NCI-H345 treated with DMSO at 0.1 percent for 48 hours (cell line): ENCODE data around the gene INTS1.

Experiments
- DNase-seq: peaks from one replicate; lab custom pipeline; 2025; ENCODE audit not compliant: unreplicated experiment; lab: John Stamatoyannopoulos, UW

The INTS1 gene, protein sequence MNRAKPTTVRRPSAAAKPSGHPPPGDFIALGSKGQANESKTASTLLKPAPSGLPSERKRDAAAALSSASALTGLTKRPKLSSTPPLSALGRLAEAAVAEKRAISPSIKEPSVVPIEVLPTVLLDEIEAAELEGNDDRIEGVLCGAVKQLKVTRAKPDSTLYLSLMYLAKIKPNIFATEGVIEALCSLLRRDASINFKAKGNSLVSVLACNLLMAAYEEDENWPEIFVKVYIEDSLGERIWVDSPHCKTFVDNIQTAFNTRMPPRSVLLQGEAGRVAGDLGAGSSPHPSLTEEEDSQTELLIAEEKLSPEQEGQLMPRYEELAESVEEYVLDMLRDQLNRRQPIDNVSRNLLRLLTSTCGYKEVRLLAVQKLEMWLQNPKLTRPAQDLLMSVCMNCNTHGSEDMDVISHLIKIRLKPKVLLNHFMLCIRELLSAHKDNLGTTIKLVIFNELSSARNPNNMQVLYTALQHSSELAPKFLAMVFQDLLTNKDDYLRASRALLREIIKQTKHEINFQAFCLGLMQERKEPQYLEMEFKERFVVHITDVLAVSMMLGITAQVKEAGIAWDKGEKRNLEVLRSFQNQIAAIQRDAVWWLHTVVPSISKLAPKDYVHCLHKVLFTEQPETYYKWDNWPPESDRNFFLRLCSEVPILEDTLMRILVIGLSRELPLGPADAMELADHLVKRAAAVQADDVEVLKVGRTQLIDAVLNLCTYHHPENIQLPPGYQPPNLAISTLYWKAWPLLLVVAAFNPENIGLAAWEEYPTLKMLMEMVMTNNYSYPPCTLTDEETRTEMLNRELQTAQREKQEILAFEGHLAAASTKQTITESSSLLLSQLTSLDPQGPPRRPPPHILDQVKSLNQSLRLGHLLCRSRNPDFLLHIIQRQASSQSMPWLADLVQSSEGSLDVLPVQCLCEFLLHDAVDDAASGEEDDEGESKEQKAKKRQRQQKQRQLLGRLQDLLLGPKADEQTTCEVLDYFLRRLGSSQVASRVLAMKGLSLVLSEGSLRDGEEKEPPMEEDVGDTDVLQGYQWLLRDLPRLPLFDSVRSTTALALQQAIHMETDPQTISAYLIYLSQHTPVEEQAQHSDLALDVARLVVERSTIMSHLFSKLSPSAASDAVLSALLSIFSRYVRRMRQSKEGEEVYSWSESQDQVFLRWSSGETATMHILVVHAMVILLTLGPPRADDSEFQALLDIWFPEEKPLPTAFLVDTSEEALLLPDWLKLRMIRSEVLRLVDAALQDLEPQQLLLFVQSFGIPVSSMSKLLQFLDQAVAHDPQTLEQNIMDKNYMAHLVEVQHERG (N-terminal part only)

DNA sequence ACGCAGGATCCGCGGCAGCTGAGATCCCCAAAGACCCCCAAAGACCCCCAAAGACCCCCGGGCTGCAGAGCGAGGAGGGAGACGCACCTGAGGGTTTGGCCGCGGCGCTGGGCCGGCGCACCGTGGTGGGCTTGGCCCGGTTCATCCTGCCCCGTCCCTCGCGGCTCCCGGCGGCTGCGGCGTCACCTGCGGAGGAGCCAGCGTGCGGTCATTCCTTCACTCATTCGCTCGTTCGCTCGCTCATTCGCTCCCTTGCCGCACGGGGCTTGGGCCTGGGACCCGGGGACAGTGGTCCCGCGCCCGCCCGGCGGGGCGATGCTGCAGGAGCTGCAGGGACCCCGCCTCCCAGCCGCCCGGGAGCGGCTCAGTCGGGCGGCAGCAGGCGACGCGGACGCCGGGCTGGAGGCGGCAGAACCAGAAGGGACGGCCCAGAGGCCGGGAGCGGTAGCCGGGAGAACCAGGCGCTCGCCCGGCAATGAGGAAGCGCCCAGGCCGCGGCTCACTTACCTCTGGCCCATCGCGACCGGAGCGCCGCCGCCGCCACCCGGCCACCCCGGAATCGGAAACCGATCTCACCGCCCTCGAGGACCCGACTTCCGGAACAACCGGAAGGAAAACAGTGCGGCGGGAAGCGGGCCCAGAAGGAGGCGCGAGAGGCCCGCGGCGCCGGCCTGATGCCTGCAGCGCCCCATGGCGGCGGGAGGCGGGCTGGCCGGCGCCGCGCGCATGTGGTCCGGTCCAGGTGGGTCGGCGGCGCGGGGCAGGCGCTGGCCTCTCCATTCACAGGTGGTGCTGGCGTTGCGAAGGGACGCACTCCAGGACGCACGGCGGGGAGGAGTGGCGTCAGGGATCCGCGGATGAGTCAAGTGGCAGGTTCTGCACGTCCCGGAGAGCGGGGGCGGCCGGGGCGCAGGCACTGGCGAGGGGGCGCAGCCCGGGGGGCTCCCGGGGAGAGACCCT lies at the start of gene INTS1:
INTS1 (minus strand) TSS at position 574 of the 960 bp plus-strand sequence; CDS start at position 145, 429 bp downstream.
- DNase-seq, result peak; percentile 92

GRCh38 chr7:1553512-1554210 lies 49.5 kb upstream of the INTS1 start:
- no peak for DNase-seq

GRCh38 chr7:1552200-1552599 lies 48.0 kb upstream of the INTS1 start:
- DNase-seq, result no peak

- no peak for DNase-seq
These were observed 46.6 kb upstream of the INTS1 start for GRCh38 chr7:1550846-1551155.

GRCh38 chr7:1550005-1550845 lies 46.0 kb upstream of the INTS1 start:
- DNase-seq, result no peak

DNA sequence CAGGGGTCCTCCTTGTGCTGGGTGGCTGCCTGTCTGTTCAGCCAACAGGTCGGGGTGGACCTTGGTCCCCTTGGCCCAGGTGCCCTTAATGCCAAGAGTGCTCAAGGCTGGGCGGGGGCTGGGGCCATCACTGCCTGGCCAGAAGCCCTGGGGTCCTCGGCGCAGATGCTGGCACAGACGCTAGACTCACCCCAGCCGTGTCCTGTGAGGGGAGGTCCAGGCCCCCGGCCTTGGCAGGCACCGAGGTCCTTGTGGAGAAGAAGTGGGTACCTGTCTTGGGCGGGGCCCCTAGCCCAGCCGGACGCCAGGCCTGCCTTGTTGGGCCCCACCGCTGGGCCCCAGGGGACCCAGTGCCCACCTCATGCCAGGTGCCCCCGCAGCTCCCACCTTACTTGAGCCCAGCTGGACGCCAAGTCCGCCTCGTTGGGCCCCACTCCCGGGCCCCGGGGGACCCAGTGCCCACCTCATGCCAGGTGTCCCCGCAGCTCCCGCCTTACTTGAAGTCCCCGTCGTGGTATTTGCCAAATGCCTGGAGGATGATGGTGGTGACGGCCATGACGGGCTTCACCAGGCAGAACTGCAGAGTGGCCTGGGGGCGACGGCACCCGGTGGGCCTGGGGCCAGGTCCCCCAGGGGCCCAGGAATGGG lies 45.3 kb upstream of the INTS1 start:
- no peak for DNase-seq

GRCh38 chr7:1548944-1549343 lies 44.8 kb upstream of the INTS1 start:
- no peak for DNase-seq

DNA sequence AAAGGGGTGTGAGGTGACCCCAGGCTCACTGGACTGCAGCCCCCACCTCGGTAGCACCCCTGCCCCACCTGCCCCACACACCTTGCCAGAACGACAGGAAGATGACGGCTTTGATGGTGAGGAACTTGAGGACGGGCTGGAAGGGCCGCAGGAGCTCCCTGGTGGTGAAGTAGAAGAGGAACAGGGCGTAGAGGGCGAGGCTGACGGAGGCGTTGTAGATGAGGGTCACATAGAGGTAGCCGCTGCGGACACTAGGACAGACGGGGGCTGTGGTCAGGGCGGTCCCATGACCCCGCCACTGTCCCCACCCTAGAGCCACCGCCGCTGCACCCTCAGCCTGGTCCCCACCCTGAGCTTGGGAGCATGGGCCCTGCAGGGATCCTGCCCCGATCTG lies 44.2 kb upstream of the INTS1 start:
- DNase-seq, result no peak

- DNase-seq, result no peak
These were observed 43.7 kb upstream of the INTS1 start for GRCh38 chr7:1547777-1548437.

GRCh38 chr7:1546909-1547776 lies 43.0 kb upstream of the INTS1 start:
- no peak for DNase-seq

- no peak for DNase-seq
These were observed 42.2 kb upstream of the INTS1 start for GRCh38 chr7:1546274-1546908.

GRCh38 chr7:1545417-1546246 lies 41.4 kb upstream of the INTS1 start:
- DNase-seq, result no peak

DNA sequence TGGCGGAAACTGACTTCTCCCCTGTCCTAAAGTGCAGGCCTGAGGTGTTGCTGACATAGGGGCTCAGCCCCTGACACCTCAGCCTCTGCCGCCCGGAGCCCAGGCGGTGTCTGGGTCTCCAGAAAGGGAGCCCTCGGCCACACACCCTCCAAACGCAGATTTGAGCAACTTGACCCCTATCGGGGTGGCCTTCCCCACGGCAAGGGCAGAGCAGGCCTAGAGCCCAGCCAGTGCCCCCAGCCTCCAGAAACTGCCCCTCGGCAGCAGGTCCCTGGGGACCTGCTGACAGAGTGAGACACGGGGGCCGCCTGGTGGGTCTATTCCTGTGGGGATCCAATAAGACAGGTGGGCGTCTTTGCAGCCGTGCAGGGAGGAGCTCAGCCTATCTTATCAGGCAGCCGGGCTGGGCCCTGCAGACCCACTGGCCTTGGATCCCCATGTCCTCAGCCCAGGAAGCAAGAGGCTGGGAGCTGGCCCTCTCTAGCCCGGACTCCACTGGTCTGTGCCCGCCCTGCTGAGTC lies 40.8 kb upstream of the INTS1 start:
- no peak for DNase-seq

DNA sequence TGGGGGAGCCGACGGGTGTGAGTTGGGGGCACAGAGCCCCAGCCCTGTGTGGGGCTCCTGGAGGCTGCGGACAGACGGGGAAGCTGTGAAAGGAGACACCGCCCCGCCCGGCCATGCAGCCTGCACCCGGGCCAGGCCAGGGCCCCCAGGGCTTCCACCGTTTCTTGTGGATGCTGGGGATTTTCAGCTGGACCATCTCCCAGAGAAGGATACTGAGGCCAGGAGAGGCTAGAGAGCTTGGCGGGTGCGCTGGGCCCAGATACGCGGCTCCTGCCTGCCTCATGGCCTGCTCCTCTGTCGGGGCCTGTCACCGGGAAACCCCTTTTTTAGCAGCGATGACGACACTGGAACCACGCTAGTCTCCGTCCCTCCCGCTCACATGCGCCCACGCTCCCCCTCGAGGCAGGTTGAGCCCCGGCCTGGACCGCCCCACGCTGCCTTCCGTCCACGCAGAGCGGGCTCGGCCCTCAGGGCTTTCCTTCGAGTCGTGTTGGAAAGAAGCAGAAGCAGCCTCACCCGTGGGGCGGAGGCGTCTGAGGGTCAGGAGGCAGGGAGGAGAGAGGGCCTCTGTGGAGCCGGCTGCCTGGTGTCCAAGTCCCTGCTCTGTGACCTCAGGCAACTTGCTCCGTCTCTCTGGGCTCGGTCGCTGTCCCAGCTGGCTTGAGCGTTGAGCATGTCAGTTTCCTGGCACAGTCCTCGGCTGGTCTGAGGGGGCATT lies 40.1 kb upstream of the INTS1 start:
- DNase-seq, result no peak

GRCh38 chr7:1543826-1544177 lies 39.6 kb upstream of the INTS1 start:
- DNase-seq, result no peak
